HCT116 (cell line): ENCODE data around the gene AFP. TPM values are rescaled to one million over a fixed set of nuclear protein-coding genes. Genes with fewer than 3 reads are reported as not detected.

Source experiments
- ATAC-seq: fragments of 200-7000 bp; cut with Tn5 transposase; 2 replicates; pipeline ENCODE4 v1.9.1; 2020; ENCODE audit warnings: mild to moderate bottlenecking, moderate library complexity
- Bru-seq: library from RNA; stranded (reverse); fragments of 400-500 nt; gene quantifications from one replicate; lab custom pipeline; 2021; lab: Mats Ljungman, UMichigan
- BruChase-seq, 2 experiments: library from RNA; stranded (reverse); fragments of 400-500 nt; gene quantifications; one replicate each; lab custom pipeline; 2021; lab: Mats Ljungman, UMichigan
- BruUV-seq: library from RNA; stranded (reverse); fragments of 400-500 nt; replicated peaks from 2 replicates; lab custom pipeline; 2021; lab: Mats Ljungman, UMichigan
- CTCF ChIA-PET: fragments of 300-600 bp; sonication (Branson Sonifier 250); formaldehyde crosslinking; loops from one replicate; lab custom pipeline; 2021; ENCODE audit warnings: antibody characterized with exemption; lab: Charles Lee
- POLR2A ChIA-PET: fragments of 300-600, 350-600 bp; sonication (Branson Sonifier 250); formaldehyde crosslinking; loops from one replicate; lab custom pipeline; 2021; ENCODE audit warnings: antibody characterized with exemption; lab: Charles Lee
- RAD21 ChIA-PET, 2 experiments: fragments of 300-600 bp; sonication (Branson Sonifier 250); formaldehyde crosslinking; loops; one replicate each; lab custom pipeline; 2023; ENCODE audit warnings: low total read pairs in 2 of 2; ENCODE audit not compliant: uncharacterized antibody in 2 of 2, unreplicated experiment in 2 of 2, low non-redundant PET in 1 of 2; lab: Charles Lee
- DNase-seq: peaks from one replicate; pipeline ENCODE4 v3.0.0-alpha.2; 2010; ENCODE audit warnings: low read depth, low spot score
- H2AFZ ChIP-seq: fragments of 200-600 bp; shearing (Covaris generic), sonication (generic); 2 replicates; pipeline ENCODE4 v1.6.1; 2017; ENCODE audit warnings: low read depth, mixed run types, mixed read lengths, antibody characterized with exemption, low read length; ENCODE audit not compliant: poor library complexity, severe bottlenecking
- H3K27ac ChIP-seq: 2 replicates; pipeline ENCODE4 v1.5.1; 2012; ENCODE audit warnings: low read depth, low read length
- H3K27me3 ChIP-seq: fragments of 200-600 bp; sonication (generic); 2 replicates; pipeline ENCODE4 v1.6.1; 2016; ENCODE audit warnings: mixed run types, low read length, mixed read lengths; ENCODE audit not compliant: insufficient read depth
- H3K36me3 ChIP-seq, 2 experiments: fragments of 200-500 bp in 1 of 2; fragments of 200-600 bp in 1 of 2; sonication (Bioruptor generic) in 1 of 2; sonication (generic) in 1 of 2; 2 replicates each; pipeline versions ENCODE4 v1.5.1 to v1.6.1; 2014 to 2016; ENCODE audit warnings: low read length in 2 of 2, inconsistent platforms in 1 of 2, mixed read lengths in 1 of 2, mixed run types in 1 of 2; ENCODE audit not compliant: insufficient read depth in 2 of 2, control insufficient read depth in 1 of 2
- H3K4me1 ChIP-seq, 2 experiments: fragments of 200-600 bp in 1 of 2; sonication (generic) in 1 of 2; 2 replicates each; pipeline versions ENCODE4 v1.5.1 to v1.6.1; 2012 to 2017; ENCODE audit warnings: low read length in 2 of 2, inconsistent platforms in 1 of 2, mild to moderate bottlenecking in 1 of 2, mixed read lengths in 1 of 2, mixed run types in 1 of 2, moderate library complexity in 1 of 2; ENCODE audit not compliant: insufficient read depth in 2 of 2, control insufficient read depth in 1 of 2
- H3K4me2 ChIP-seq: fragments of 200-600 bp; sonication (generic); 2 replicates; pipeline ENCODE4 v1.6.1; 2017; ENCODE audit warnings: mixed run types, low read length, mixed read lengths
- H3K4me3 ChIP-seq, 2 experiments: fragments of 200-600 bp in 1 of 2; sonication (generic) in 1 of 2; replicated peaks in 1 of 2; 2 replicates each; pipeline ENCODE4 v1.5.1; 2011 to 2016; ENCODE audit warnings: low read length in 2 of 2, control low read depth in 1 of 2, low read depth in 1 of 2, mild to moderate bottlenecking in 1 of 2, mixed read lengths in 1 of 2, mixed run types in 1 of 2
- H3K79me2 ChIP-seq: fragments of 200-600 bp; sonication (generic); 2 replicates; pipeline ENCODE4 v1.6.1; 2017; ENCODE audit warnings: mild to moderate bottlenecking, mixed run types, low read length, moderate library complexity, mixed read lengths; ENCODE audit not compliant: insufficient read depth
- H3K9ac ChIP-seq: fragments of 200-600 bp; sonication (generic); 2 replicates; pipeline ENCODE4 v1.6.1; 2016; ENCODE audit warnings: low read length, mixed read lengths
- H3K9me2 ChIP-seq: fragments of 200-600 bp; sonication (generic), shearing (Covaris generic); 2 replicates; pipeline ENCODE4 v1.6.1; 2017; ENCODE audit warnings: mixed run types, mild to moderate bottlenecking, moderate library complexity; ENCODE audit not compliant: insufficient read depth
- H3K9me3 ChIP-seq, 2 experiments: fragments of 200-500 bp in 1 of 2; fragments of 200-600 bp in 1 of 2; sonication (Bioruptor generic) in 1 of 2; sonication (generic) in 1 of 2; 2 replicates each; pipeline ENCODE4 v1.6.1; 2014 to 2017; ENCODE audit warnings: low read length in 2 of 2, mixed read lengths in 2 of 2, inconsistent platforms in 1 of 2, low read depth in 1 of 2, mild to moderate bottlenecking in 1 of 2, mixed run types in 1 of 2, moderate library complexity in 1 of 2; ENCODE audit not compliant: control insufficient read depth in 1 of 2, insufficient read depth in 1 of 2
- H4K20me1 ChIP-seq: fragments of 200-600 bp; sonication (generic), shearing (Covaris generic); 2 replicates; pipeline ENCODE4 v1.6.1; 2017; ENCODE audit warnings: mixed run types, mild to moderate bottlenecking, moderate library complexity; ENCODE audit not compliant: insufficient read depth
- ATF3 ChIP-seq: IDR thresholded peaks from 2 replicates; pipeline ENCODE4 v1.6.1; 2012
- CBX3 ChIP-seq: IDR thresholded peaks from 2 replicates; pipeline ENCODE4 v1.6.1; 2012; ENCODE audit warnings: low read depth
- CEBPB ChIP-seq: IDR thresholded peaks from 2 replicates; pipeline ENCODE4 v1.6.1; 2012; ENCODE audit warnings: low read depth
- EGR1 ChIP-seq: IDR thresholded peaks from 2 replicates; pipeline ENCODE4 v1.6.1; 2012; ENCODE audit warnings: low read depth
- ELF1 ChIP-seq: IDR thresholded peaks from 2 replicates; pipeline ENCODE4 v1.6.1; 2012; ENCODE audit warnings: low read depth, borderline replicate concordance
- EZH2 ChIP-seq: fragments of 200-600 bp; sonication (generic); IDR thresholded peaks from 2 replicates; pipeline ENCODE4 v1.6.1; 2017; ENCODE audit warnings: antibody characterized with exemption, mixed run types
- EZH2phosphoT487 ChIP-seq: fragments of 200-600 bp; IDR thresholded peaks from 2 replicates; pipeline ENCODE4 v1.6.1; 2018; ENCODE audit warnings: antibody characterized with exemption, borderline replicate concordance
- JUND ChIP-seq: IDR thresholded peaks from 2 replicates; pipeline ENCODE4 v1.6.1; 2012
- POLR2A ChIP-seq: IDR thresholded peaks from 2 replicates; pipeline ENCODE4 v1.7.0; 2011; ENCODE audit warnings: borderline replicate concordance; ENCODE audit not compliant: insufficient read depth, insufficient read length; ENCODE audit errors: extremely low read depth
- REST ChIP-seq: IDR thresholded peaks from 2 replicates; pipeline ENCODE4 v1.6.1; 2012; ENCODE audit warnings: low read depth
- SP1 ChIP-seq: IDR thresholded peaks from 2 replicates; pipeline ENCODE4 v1.6.1; 2012; ENCODE audit warnings: low read depth
- TCF7L2 ChIP-seq: IDR thresholded peaks from 2 replicates; pipeline ENCODE4 v1.7.0; 2011; ENCODE audit warnings: borderline replicate concordance, inconsistent platforms; ENCODE audit not compliant: insufficient read depth, insufficient read length; ENCODE audit errors: extremely low read depth
- ZFX ChIP-seq: fragments of 450-650 bp; IDR thresholded peaks from 2 replicates; pipeline ENCODE4 v1.6.1; 2017
- ZNF274 ChIP-seq: fragments of 200-500 bp; sonication (Bioruptor generic); IDR thresholded peaks from 2 replicates; pipeline ENCODE4 v1.6.1; 2014; ENCODE audit warnings: mild to moderate bottlenecking, low read depth, low read length, inconsistent platforms
- intact Hi-C: fragments of 100-400 bp; cut with micrococcal nuclease; formaldehyde crosslinking; loops from 2 replicates; pipeline ENCODE4 v1.10.0; 2022
- long read RNA-seq: library from polyadenylated mRNA; unstranded; transcript quantifications from one replicate; pipeline ENCODE4 v2.0.0, GENCODE V29; 2021; ENCODE audit not compliant: unreplicated experiment
- polyA plus RNA-seq: library from polyadenylated mRNA; unstranded; fragments of >200 nt; gene quantifications from 2 replicates; pipeline ENCODE4 v1.2.1, GENCODE V29; 2012; ENCODE audit warnings: missing spikeins
- total RNA-seq: library from RNA; stranded (reverse); gene quantifications from one replicate; pipeline ENCODE4 v1.2.1, GENCODE V29; 2021; ENCODE audit not compliant: unreplicated experiment

AFP gene
- total RNA-seq (1.6 TPM), Bru-seq, nascent RNA (not detected), BruChase-seq, experiment 1, labeled RNA remaining after a 6-hour chase (not detected), BruChase-seq, experiment 2, labeled RNA remaining after a 2-hour chase (not detected)
- not detected in 2 replicates for polyA plus RNA-seq
- long read RNA-seq, result 0 reads

- ChIA-PET CTCF (no interaction called here), RAD21 (no interaction called here), POLR2A (no interaction called here)
- Histone ChIP-seq H3K9me2 (no peaks in the 10 kb centered on the region), H3K27me3 (no peaks in the 10 kb centered on the region), H3K79me2 (no peaks in the 10 kb centered on the region), H3K4me2 (no peak within 1 kb of the TSS), H3K9ac (no peak within 1 kb of the TSS), H2AFZ (no peak within 1 kb of the TSS), H3K4me1 (no peaks in the 10 kb centered on the region), H4K20me1 (no peaks in the 10 kb centered on the region), H3K9me3 (no peaks in the 10 kb centered on the region), H3K27ac (no peak within 1 kb of the TSS), H3K4me3 (no peak within 1 kb of the TSS), H3K36me3 (no peaks in the 10 kb centered on the region)
- no peak for TF ChIP-seq ELF1
- TF ChIP-seq ZFX, result no peak
- no peak for TF ChIP-seq EZH2phosphoT487
- no peak for TF ChIP-seq POLR2A
- TF ChIP-seq JUND, result no peak
- TF ChIP-seq EZH2, result no peak
- TF ChIP-seq TCF7L2, result no peak
- no peak for TF ChIP-seq CBX3
- TF ChIP-seq CEBPB, result no peak
- no peak for TF ChIP-seq SP1
- no peak for TF ChIP-seq REST
- TF ChIP-seq EGR1, result no peak
- TF ChIP-seq ATF3, result no peak
- no peak for TF ChIP-seq ZNF274
- ATAC-seq (no peak), DNase-seq (no peak)
- intact Hi-C loops, result no loop called here
- BruUV-seq, result no TSS peak
These were observed at the start of gene AFP for GRCh38 chr4:73435984-73436383. Gene AFP (plus strand): TSS chr4:73436221. CDS start chr4:73436263, 42 bp downstream.
